ENCODE measurements around the gene LRBA. TPM values are rescaled to one million over a fixed set of nuclear protein-coding genes. Genes with fewer than 3 reads are reported as not detected.

The LRBA gene
- total RNA-seq, 4 donors from 2014 or later, result 8.5 to 18.0 (median 11.9) TPM

DNA sequence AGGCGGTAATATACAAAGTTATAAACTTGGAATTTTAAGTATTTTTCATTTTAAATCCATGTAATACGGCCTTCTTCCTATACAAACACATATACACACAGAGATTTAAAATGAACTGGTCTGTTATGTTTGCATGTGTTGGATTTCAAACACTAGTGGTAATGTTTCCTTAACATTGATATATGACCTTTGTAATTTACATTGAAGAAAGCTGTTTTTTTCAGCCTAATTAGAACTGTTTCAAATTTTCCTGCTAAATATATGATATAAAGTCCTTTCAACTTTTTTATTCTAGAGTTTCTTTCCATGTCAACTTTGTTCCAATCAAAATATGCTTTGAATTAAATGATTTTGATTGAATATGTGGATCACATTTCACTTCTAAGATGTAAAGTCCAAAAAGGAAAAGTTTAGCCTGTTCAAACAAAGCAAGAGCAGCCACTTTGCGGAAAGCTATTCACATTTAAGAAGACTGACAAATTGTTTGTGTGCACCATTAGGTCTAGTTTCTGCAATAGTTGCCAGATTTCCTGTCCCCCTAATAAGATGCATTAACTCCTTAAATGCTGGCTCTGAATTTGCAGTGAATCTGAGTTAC lies 659.1 kb downstream of the LRBA start:
- no peaks in the 10 kb centered on the region for H3K4me1 ChIP-seq
- no peak overlapping the region for H3K27ac ChIP-seq
- DNase-seq (no peak), ATAC-seq (no peak)
- intact Hi-C loops (cut with DNase I; ENCODE audit: low total_unique reads), result no loop called here
- H3K9me3 ChIP-seq, result no peaks in the 10 kb centered on the region
- no peak overlapping the region for H3K4me3 ChIP-seq
- in situ Hi-C loops (cut with MboI; ENCODE audit: low sequenced_read_pairs in 4 of 4), result no loop called here
- no peaks in the 10 kb centered on the region for H3K36me3 ChIP-seq
- H3K27me3 ChIP-seq, result no peaks in the 10 kb centered on the region
- no peak for TF ChIP-seq POLR2A (IDR thresholded peaks at IDR 0.05)
- TF ChIP-seq, protein P1, sequence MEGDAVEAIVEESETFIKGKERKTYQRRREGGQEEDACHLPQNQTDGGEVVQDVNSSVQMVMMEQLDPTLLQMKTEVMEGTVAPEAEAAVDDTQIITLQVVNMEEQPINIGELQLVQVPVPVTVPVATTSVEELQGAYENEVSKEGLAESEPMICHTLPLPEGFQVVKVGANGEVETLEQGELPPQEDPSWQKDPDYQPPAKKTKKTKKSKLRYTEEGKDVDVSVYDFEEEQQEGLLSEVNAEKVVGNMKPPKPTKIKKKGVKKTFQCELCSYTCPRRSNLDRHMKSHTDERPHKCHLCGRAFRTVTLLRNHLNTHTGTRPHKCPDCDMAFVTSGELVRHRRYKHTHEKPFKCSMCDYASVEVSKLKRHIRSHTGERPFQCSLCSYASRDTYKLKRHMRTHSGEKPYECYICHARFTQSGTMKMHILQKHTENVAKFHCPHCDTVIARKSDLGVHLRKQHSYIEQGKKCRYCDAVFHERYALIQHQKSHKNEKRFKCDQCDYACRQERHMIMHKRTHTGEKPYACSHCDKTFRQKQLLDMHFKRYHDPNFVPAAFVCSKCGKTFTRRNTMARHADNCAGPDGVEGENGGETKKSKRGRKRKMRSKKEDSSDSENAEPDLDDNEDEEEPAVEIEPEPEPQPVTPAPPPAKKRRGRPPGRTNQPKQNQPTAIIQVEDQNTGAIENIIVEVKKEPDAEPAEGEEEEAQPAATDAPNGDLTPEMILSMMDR (IDR thresholded peaks at IDR 0.05 in 4 of 5, conservative IDR thresholded peaks at IDR 0.05 in 1 of 5), result no peak

DNA sequence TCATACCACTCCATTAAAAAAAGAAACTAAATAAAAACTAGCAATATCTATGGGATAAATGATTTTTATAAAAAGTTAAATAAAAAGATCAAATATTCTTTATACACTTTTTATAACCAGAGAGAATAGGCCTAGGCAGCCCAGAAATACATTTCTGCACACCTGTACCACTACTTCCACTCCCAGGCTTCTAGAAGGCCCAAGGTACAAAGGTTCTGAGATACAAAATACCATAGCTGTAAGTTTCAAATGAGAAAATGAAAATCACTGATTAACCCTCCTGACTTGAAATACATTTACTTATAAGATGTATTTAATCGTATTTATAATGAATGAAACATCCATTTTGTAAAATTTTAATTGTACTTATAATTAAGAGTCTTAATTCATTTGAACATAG lies 659.7 kb downstream of the LRBA start:
- H3K9me3 ChIP-seq, result no peaks in the 10 kb centered on the region
- no peaks in the 10 kb centered on the region for H3K4me1 ChIP-seq
- intact Hi-C loops (cut with DNase I; ENCODE audit: low total_unique reads) (no loop called here), in situ Hi-C loops (cut with MboI; ENCODE audit: low sequenced_read_pairs in 4 of 4) (no loop called here)
- H3K27me3 ChIP-seq, result no peaks in the 10 kb centered on the region
- ATAC-seq, result no peak
- no peak for DNase-seq
- H3K4me3 ChIP-seq, result no peak overlapping the region
- H3K27ac ChIP-seq, result no peak overlapping the region
- H3K36me3 ChIP-seq, result no peaks in the 10 kb centered on the region
- no peak for TF ChIP-seq POLR2A (IDR thresholded peaks at IDR 0.05)
- TF ChIP-seq, protein P1 (IDR thresholded peaks at IDR 0.05 in 4 of 5, conservative IDR thresholded peaks at IDR 0.05 in 1 of 5), result no peak

DNA sequence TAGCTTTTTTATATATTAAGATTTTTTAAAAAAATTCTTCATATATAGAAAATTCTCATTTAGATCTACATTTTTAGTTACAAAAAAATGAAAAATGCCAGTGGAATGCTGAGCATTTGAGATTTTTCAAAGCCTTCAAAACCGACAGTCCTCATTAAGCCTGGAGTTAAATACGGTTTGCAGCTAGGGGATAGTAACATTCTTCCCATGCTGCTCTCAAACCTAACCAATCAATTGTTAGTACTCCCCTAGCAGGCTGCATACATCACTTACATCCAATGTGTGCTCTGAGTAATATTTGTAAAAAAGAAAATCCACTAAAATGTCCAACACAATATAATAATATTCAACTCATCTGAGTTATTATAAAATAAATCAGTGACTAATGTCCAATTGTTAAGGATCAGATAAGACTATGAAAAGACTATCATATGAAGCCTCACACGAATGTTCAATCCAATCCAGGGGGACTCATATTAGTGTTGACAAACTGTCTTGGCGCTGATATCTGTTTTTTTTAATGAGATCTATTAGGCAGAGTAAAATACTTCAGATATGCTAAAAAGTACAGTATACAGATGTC lies 660.8 kb downstream of the LRBA start:
- intact Hi-C loops (cut with DNase I; ENCODE audit: low total_unique reads), result no loop called here
- DNase-seq (no peak), ATAC-seq (no peak)
- TF ChIP-seq, protein P1 (IDR thresholded peaks at IDR 0.05 in 4 of 5, conservative IDR thresholded peaks at IDR 0.05 in 1 of 5), result no peak
- no peak for TF ChIP-seq POLR2A (IDR thresholded peaks at IDR 0.05)
- in situ Hi-C loops (cut with MboI; ENCODE audit: low sequenced_read_pairs in 4 of 4), result no loop called here
- Histone ChIP-seq H3K36me3 (no peaks in the 10 kb centered on the region), H3K4me1 (no peaks in the 10 kb centered on the region), H3K27ac (no peak overlapping the region), H3K27me3 (no peaks in the 10 kb centered on the region), H3K4me3 (no peak overlapping the region), H3K9me3 (no peaks in the 10 kb centered on the region)

DNA sequence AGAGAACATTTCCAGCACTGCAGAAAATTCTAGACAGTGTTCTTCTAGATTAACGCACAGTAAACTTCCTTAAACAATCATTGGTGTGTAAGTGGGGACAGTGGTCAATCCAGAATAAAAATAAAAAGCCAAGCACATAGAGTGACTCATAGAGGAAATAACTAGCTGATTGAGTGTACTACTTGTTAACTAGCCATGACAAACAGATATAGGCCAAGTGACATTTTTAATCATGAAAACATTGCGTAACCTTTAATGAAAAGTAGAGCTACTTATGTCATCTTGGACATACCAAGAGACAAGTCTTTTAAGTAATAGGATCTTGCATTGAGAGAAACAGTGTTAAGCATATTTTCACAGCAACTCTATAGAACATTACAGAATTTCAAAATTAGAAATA lies 667.0 kb downstream of the LRBA start:
- no peak overlapping the region for H3K27ac ChIP-seq
- no peaks in the 10 kb centered on the region for H3K36me3 ChIP-seq
- DNase-seq (no peak), ATAC-seq (no peak)
- intact Hi-C loops (cut with DNase I; ENCODE audit: low total_unique reads), result no loop called here
- no peaks in the 10 kb centered on the region for H3K4me1 ChIP-seq
- in situ Hi-C loops (cut with MboI; ENCODE audit: low sequenced_read_pairs in 4 of 4), result no loop called here
- H3K4me3 ChIP-seq, result no peak overlapping the region
- TF ChIP-seq, protein P1 (IDR thresholded peaks at IDR 0.05 in 4 of 5, conservative IDR thresholded peaks at IDR 0.05 in 1 of 5), result no peak
- TF ChIP-seq POLR2A (IDR thresholded peaks at IDR 0.05), result no peak
- H3K9me3 ChIP-seq, result no peaks in the 10 kb centered on the region
- H3K27me3 ChIP-seq, result no peaks in the 10 kb centered on the region

All from gastrocnemius medialis (tissue), 4 donors.